ENCODE measurements around the gene ATMIN. TPM values are rescaled to one million over a fixed set of nuclear protein-coding genes. Genes with fewer than 3 reads are reported as not detected.

Gene ATMIN
- polyA plus RNA-seq, 1 of the 3 experiments (the other 2 are of a cell fraction) = 15.3 TPM

GRCh38 chr16:81001330-81001729 lies 34.3 kb upstream of the ATMIN start:
- H3K4me2 ChIP-seq = no peak overlapping the region
- no peaks in the 10 kb centered on the region for H3K9me3 ChIP-seq
- ChIA-PET POLR2A (no interaction called here), CTCF (no interaction called here)
- no peaks in the 10 kb centered on the region for H3K9me2 ChIP-seq
- H3K4me1 ChIP-seq (ENCODE audit: control insufficient read depth in 1 of 2, insufficient read depth in 2 of 2, low read depth in 1 of 2, low read length in 1 of 2) = peaks cover 4 to 12% of the 10 kb centered on the region in 2 experiments; a peak in 3 of 4 replicates
- no peak overlapping the region for H2AFZ ChIP-seq (ENCODE audit: low read depth)
- WGBS (ENCODE audit: low lambda C conversion rate) = 88% methylated on average over 5 of the region's 5 CpGs
- peaks cover 0 to 4% of the 10 kb centered on the region in 2 experiments for H3K36me3 ChIP-seq (replicated peaks in 1 of 2; ENCODE audit: control insufficient read depth in 1 of 2, insufficient read depth in 2 of 2, low read length in 1 of 2)
- H4K20me1 ChIP-seq (ENCODE audit: insufficient read depth) = peaks cover 31% of the 10 kb centered on the region; the same call in 1 of the 2 replicates
- peaks cover under 1% of the 10 kb centered on the region for H3F3A ChIP-seq (replicated peaks; ENCODE audit: insufficient read depth)
- no peaks in the 10 kb centered on the region for H3K27me3 ChIP-seq (ENCODE audit: insufficient read depth)
- H3K79me2 ChIP-seq (ENCODE audit: insufficient read depth) = peaks cover 100% of the 10 kb centered on the region
- H3K9ac ChIP-seq = no peak overlapping the region
- H3K4me3 ChIP-seq (ENCODE audit: low read depth in 2 of 2, low read length in 1 of 2) = no peak overlapping the region
- no peak for DNase-seq
- no peak overlapping the region for H3K27ac ChIP-seq (ENCODE audit: low read depth in 2 of 2, low read length in 1 of 2)
- TF ChIP-seq RXRA (IDR thresholded peaks at IDR 0.05; ENCODE audit: borderline replicate concordance, low read depth) = no peak
- TF ChIP-seq, protein P1, sequence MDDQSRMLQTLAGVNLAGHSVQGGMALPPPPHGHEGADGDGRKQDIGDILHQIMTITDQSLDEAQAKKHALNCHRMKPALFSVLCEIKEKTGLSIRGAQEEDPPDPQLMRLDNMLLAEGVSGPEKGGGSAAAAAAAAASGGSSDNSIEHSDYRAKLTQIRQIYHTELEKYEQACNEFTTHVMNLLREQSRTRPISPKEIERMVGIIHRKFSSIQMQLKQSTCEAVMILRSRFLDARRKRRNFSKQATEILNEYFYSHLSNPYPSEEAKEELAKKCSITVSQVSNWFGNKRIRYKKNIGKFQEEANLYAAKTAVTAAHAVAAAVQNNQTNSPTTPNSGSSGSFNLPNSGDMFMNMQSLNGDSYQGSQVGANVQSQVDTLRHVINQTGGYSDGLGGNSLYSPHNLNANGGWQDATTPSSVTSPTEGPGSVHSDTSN (IDR thresholded peaks at IDR 0.05) = no peak
- no peak for TF ChIP-seq FOXM1 (IDR thresholded peaks at IDR 0.05; ENCODE audit: low read depth)
- no peak for TF ChIP-seq REST (IDR thresholded peaks at IDR 0.05; ENCODE audit: low read depth, low read length)
- TF ChIP-seq NRF1 (IDR thresholded peaks at IDR 0.05; ENCODE audit: low read depth, low read length) = no peak
- TF ChIP-seq SIN3A (IDR thresholded peaks at IDR 0.05; ENCODE audit: borderline replicate concordance, low read depth, low read length) = no peak
- TF ChIP-seq SMC3 (IDR thresholded peaks at IDR 0.05; ENCODE audit: low read depth, low read length) = no peak
- TF ChIP-seq, protein P2, sequence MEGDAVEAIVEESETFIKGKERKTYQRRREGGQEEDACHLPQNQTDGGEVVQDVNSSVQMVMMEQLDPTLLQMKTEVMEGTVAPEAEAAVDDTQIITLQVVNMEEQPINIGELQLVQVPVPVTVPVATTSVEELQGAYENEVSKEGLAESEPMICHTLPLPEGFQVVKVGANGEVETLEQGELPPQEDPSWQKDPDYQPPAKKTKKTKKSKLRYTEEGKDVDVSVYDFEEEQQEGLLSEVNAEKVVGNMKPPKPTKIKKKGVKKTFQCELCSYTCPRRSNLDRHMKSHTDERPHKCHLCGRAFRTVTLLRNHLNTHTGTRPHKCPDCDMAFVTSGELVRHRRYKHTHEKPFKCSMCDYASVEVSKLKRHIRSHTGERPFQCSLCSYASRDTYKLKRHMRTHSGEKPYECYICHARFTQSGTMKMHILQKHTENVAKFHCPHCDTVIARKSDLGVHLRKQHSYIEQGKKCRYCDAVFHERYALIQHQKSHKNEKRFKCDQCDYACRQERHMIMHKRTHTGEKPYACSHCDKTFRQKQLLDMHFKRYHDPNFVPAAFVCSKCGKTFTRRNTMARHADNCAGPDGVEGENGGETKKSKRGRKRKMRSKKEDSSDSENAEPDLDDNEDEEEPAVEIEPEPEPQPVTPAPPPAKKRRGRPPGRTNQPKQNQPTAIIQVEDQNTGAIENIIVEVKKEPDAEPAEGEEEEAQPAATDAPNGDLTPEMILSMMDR (IDR thresholded peaks at IDR 0.05) = no peak
- no peak for TF ChIP-seq RAD21 (IDR thresholded peaks at IDR 0.05; ENCODE audit: low read length)
- TF ChIP-seq GABPA (IDR thresholded peaks at IDR 0.05; ENCODE audit: low read depth) = no peak
- TF ChIP-seq FOSL2 (IDR thresholded peaks at IDR 0.05; ENCODE audit: borderline replicate concordance, low read depth) = no peak
- TF ChIP-seq ELF1 (IDR thresholded peaks at IDR 0.05) = no peak
- TF ChIP-seq EZH2phosphoT487 (IDR thresholded peaks at IDR 0.05; ENCODE audit: borderline replicate concordance, low read depth) = no peak
- TF ChIP-seq TAF1 (IDR thresholded peaks at IDR 0.05; ENCODE audit: borderline replicate concordance, low read depth, low read length) = no peak
- no peak for TF ChIP-seq MXI1 (IDR thresholded peaks at IDR 0.05; ENCODE audit: low read depth, low read length)
- TF ChIP-seq TEAD4 (IDR thresholded peaks at IDR 0.05; ENCODE audit: borderline replicate concordance, insufficient read depth) = no peak
- no peak for TF ChIP-seq NFIC (IDR thresholded peaks at IDR 0.05; ENCODE audit: borderline replicate concordance)

Measured in SK-N-SH (cell line).